ENCODE measurements around the gene ABHD17A. TPM values are rescaled to one million over a fixed set of nuclear protein-coding genes. Genes with fewer than 3 reads are reported as not detected.

Gene ABHD17A
- total RNA-seq, 1 donor from 2014 or later = 73.9 TPM

- peaks cover 9% of the 10 kb centered on the region for H3K4me1 Mint-ChIP-seq
- DNase-seq (ENCODE audit: low read depth, low spot score) = no peak
- H3K27ac Mint-ChIP-seq (ENCODE audit: unreplicated experiment) = no peak overlapping the region
- H3K9me3 Mint-ChIP-seq = no peaks in the 10 kb centered on the region
- H3K27me3 Mint-ChIP-seq (ENCODE audit: low read depth) = peaks cover 7% of the 10 kb centered on the region
- no peaks in the 10 kb centered on the region for H3K36me3 Mint-ChIP-seq (ENCODE audit: low read depth)
- peak overlapping the region; percentile 68 for H3K4me3 Mint-ChIP-seq
- TF ChIP-seq, protein P1, sequence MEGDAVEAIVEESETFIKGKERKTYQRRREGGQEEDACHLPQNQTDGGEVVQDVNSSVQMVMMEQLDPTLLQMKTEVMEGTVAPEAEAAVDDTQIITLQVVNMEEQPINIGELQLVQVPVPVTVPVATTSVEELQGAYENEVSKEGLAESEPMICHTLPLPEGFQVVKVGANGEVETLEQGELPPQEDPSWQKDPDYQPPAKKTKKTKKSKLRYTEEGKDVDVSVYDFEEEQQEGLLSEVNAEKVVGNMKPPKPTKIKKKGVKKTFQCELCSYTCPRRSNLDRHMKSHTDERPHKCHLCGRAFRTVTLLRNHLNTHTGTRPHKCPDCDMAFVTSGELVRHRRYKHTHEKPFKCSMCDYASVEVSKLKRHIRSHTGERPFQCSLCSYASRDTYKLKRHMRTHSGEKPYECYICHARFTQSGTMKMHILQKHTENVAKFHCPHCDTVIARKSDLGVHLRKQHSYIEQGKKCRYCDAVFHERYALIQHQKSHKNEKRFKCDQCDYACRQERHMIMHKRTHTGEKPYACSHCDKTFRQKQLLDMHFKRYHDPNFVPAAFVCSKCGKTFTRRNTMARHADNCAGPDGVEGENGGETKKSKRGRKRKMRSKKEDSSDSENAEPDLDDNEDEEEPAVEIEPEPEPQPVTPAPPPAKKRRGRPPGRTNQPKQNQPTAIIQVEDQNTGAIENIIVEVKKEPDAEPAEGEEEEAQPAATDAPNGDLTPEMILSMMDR (conservative IDR thresholded peaks at IDR 0.05) = no peak
Measured at GRCh38 chr19:1866693-1867348, 18.5 kb downstream of the ABHD17A start.

DNA sequence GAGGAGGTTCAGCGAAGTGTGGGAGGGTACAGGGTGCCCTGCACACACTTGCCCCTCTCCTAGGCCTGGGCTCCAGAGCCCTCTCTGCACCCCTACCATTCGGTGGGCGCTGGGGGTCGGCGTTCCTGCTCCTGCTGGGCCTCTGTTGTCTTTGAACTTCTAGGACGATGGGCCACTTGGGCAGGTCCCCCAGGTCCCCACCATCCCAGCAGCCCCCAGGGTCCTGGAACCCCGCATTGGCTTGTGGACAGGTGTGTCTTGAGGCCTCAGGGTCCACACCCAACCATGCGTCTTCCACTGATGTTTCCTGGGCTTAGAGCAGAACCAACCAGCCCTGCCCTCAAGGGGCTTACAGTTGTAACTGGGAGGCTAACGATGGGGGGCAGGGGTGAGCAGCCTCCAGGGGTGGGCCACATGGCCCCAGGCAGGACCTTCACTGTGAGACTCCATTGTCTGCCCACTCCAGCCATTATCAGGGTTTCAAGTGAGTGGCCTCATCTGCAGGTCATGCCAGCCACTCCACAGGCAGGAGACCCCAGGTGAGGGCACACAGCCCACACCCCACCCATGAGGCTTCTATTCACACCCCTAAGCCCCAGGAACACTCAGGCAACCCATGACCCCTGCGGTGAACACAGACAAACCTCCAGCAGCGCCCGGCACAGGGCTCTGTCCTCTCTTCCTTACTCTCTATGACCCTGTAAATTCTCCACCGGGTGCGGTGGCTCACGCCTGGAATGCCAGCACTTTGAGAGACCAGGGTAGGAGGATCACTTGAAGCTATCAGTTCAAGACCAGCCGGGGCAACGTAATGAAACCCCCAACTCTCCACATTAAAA, 19.9 kb downstream of the ABHD17A start:
- no peak overlapping the region for H3K27ac Mint-ChIP-seq (ENCODE audit: unreplicated experiment)
- peaks cover 17% of the 10 kb centered on the region for H3K4me1 Mint-ChIP-seq
- H3K4me3 Mint-ChIP-seq = peak overlapping the region; percentile 81
- H3K27me3 Mint-ChIP-seq (ENCODE audit: low read depth) = peaks cover 21% of the 10 kb centered on the region
- DNase-seq (ENCODE audit: low read depth, low spot score) = no peak
- TF ChIP-seq, protein P1 (conservative IDR thresholded peaks at IDR 0.05) = no peak
- no peaks in the 10 kb centered on the region for H3K9me3 Mint-ChIP-seq
- H3K36me3 Mint-ChIP-seq (ENCODE audit: low read depth) = no peaks in the 10 kb centered on the region

GRCh38 chr19:1864480-1865171, 20.7 kb downstream of the ABHD17A start:
- peaks cover 21% of the 10 kb centered on the region for H3K27me3 Mint-ChIP-seq (ENCODE audit: low read depth)
- peak overlapping the region; percentile 81 for H3K4me3 Mint-ChIP-seq
- DNase-seq (ENCODE audit: low read depth, low spot score) = peak; percentile 81
- no peaks in the 10 kb centered on the region for H3K36me3 Mint-ChIP-seq (ENCODE audit: low read depth)
- TF ChIP-seq, protein P1 (conservative IDR thresholded peaks at IDR 0.05) = peak; percentile 83
- peaks cover 17% of the 10 kb centered on the region for H3K4me1 Mint-ChIP-seq
- H3K27ac Mint-ChIP-seq (ENCODE audit: unreplicated experiment) = no peak overlapping the region
- no peaks in the 10 kb centered on the region for H3K9me3 Mint-ChIP-seq

DNA sequence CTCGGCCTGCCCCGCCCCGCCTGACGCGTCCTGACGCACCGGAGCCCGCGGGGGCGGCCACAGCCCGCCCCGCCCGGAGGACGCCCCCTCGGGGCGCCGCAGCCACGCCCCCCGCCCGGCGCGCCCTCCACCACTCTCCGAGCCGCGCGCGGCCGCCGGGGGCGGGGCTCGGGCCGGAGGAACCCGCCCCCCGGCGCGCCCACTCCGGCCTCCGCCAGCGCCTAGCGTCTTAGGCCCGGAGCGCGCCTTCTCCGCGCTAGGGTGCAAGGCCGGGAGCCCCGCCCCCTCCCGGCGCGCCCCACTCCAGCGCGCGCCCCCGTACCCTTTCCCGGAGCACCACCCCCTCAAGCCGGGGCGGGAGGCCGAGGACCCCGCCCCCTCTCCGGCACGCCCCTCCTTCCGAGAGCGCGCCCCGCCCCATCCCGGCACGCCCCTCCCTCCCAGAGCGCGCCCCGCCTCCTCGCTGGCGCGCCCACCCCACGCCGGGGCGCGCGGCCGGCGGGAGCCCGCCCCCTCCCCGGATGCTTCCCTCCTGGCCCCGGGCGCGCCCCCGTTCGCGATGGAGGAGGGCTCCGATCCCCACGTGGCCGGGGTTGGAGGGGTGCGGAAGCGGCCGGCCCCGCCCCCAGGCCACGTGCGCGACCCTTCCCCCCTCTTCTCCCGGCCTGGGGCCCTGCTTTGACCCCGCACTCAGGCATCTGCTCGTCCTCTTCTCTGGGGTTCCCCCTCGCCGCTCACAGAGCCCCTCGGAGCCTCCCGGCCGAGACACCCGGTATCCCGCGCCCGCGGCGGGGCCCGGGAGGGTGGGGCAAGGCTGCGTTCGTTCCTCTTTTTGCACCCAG, 21.4 kb downstream of the ABHD17A start:
- peaks cover 25% of the 10 kb centered on the region for H3K27me3 Mint-ChIP-seq (ENCODE audit: low read depth)
- peak; percentile 86 for DNase-seq (ENCODE audit: low read depth, low spot score)
- no peaks in the 10 kb centered on the region for H3K36me3 Mint-ChIP-seq (ENCODE audit: low read depth)
- H3K4me1 Mint-ChIP-seq = peaks cover 22% of the 10 kb centered on the region
- no peak overlapping the region for H3K27ac Mint-ChIP-seq (ENCODE audit: unreplicated experiment)
- H3K9me3 Mint-ChIP-seq = no peaks in the 10 kb centered on the region
- TF ChIP-seq, protein P1 (conservative IDR thresholded peaks at IDR 0.05) = no peak
- peak overlapping the region; percentile 81 for H3K4me3 Mint-ChIP-seq

GRCh38 chr19:1863328-1863637, 22.0 kb downstream of the ABHD17A start, which contains the start of gene KLF16:
Gene KLF16, minus strand, starts transcription at chr19:1863579. Its CDS starts 82 bp downstream, at chr19:1863497.
- peaks cover 22% of the 10 kb centered on the region for H3K4me1 Mint-ChIP-seq
- H3K4me3 Mint-ChIP-seq = peak within 1 kb of the TSS; percentile 81
- H3K36me3 Mint-ChIP-seq (ENCODE audit: low read depth) = no peaks in the 10 kb centered on the region
- TF ChIP-seq, protein P1 (conservative IDR thresholded peaks at IDR 0.05) = no peak
- no peak within 1 kb of the TSS for H3K27ac Mint-ChIP-seq (ENCODE audit: unreplicated experiment)
- H3K27me3 Mint-ChIP-seq (ENCODE audit: low read depth) = peaks cover 25% of the 10 kb centered on the region
- no peak for DNase-seq (ENCODE audit: low read depth, low spot score)
- H3K9me3 Mint-ChIP-seq = no peaks in the 10 kb centered on the region
